ENCODE results near the gene ORM2.

ORM2 gene

GRCh38 chr9:114300846-114301797 lies 28.5 kb upstream of the ORM2 start:
- TF ChIP-seq SIN3A (IDR thresholded peaks at IDR 0.05; ENCODE audit: borderline replicate concordance, insufficient read depth, low read length) (no peak), POLR2AphosphoS5 (IDR thresholded peaks at IDR 0.05; ENCODE audit: low read depth, low read length) (no peak), REST (IDR thresholded peaks at IDR 0.05; ENCODE audit: insufficient read depth in 1 of 2, low read depth in 2 of 2, low read length in 2 of 2) (no peak), TAF1 (IDR thresholded peaks at IDR 0.05; ENCODE audit: borderline replicate concordance, insufficient read depth, low read length) (no peak), FOXP2 (optimal IDR thresholded peaks at IDR 0.05; ENCODE audit: borderline replicate concordance, extremely low read depth, extremely low read length, insufficient read depth) (no peak)

GRCh38 chr9:114301798-114302565 lies 27.7 kb upstream of the ORM2 start:
- no peak for TF ChIP-seq POLR2AphosphoS5 (IDR thresholded peaks at IDR 0.05; ENCODE audit: low read depth, low read length)
- no peak for TF ChIP-seq REST (IDR thresholded peaks at IDR 0.05; ENCODE audit: insufficient read depth in 1 of 2, low read depth in 2 of 2, low read length in 2 of 2)
- no peak for TF ChIP-seq TAF1 (IDR thresholded peaks at IDR 0.05; ENCODE audit: borderline replicate concordance, insufficient read depth, low read length)
- TF ChIP-seq SIN3A (IDR thresholded peaks at IDR 0.05; ENCODE audit: borderline replicate concordance, insufficient read depth, low read length), result no peak
- TF ChIP-seq FOXP2 (optimal IDR thresholded peaks at IDR 0.05; ENCODE audit: borderline replicate concordance, extremely low read depth, extremely low read length, insufficient read depth), result no peak

GRCh38 chr9:114302727-114303126 lies 26.9 kb upstream of the ORM2 start:
- TF ChIP-seq FOXP2 (optimal IDR thresholded peaks at IDR 0.05; ENCODE audit: borderline replicate concordance, extremely low read depth, extremely low read length, insufficient read depth) (no peak), REST (IDR thresholded peaks at IDR 0.05; ENCODE audit: insufficient read depth in 1 of 2, low read depth in 2 of 2, low read length in 2 of 2) (no peak), SIN3A (IDR thresholded peaks at IDR 0.05; ENCODE audit: borderline replicate concordance, insufficient read depth, low read length) (no peak), POLR2AphosphoS5 (IDR thresholded peaks at IDR 0.05; ENCODE audit: low read depth, low read length) (no peak), TAF1 (IDR thresholded peaks at IDR 0.05; ENCODE audit: borderline replicate concordance, insufficient read depth, low read length) (no peak)

GRCh38 chr9:114303571-114303970 lies 26.1 kb upstream of the ORM2 start:
- TF ChIP-seq POLR2AphosphoS5 (IDR thresholded peaks at IDR 0.05; ENCODE audit: low read depth, low read length) (no peak), FOXP2 (optimal IDR thresholded peaks at IDR 0.05; ENCODE audit: borderline replicate concordance, extremely low read depth, extremely low read length, insufficient read depth) (no peak), SIN3A (IDR thresholded peaks at IDR 0.05; ENCODE audit: borderline replicate concordance, insufficient read depth, low read length) (no peak), TAF1 (IDR thresholded peaks at IDR 0.05; ENCODE audit: borderline replicate concordance, insufficient read depth, low read length) (no peak), REST (IDR thresholded peaks at IDR 0.05; ENCODE audit: insufficient read depth in 1 of 2, low read depth in 2 of 2, low read length in 2 of 2) (no peak)

Data from PFSK-1 (cell line).